Jurkat, Clone E6-1 (cell line): ENCODE measurements around the gene PIBF1.
"Not testable (repeated sequence)": the region's sequence is repeated elsewhere in the genome, so short reads cannot be mapped to it uniquely, and the experiment has no call there.

Experiments
- DNase-seq: peaks from one replicate; pipeline ENCODE4 v3.0.0-alpha.2; 2011; ENCODE audit warnings: low read depth, low spot score
- H3K4me3 ChIP-seq: 2 replicates; pipeline ENCODE4 v1.5.1; 2011; ENCODE audit warnings: mild to moderate bottlenecking, low read length, control low read depth, moderate library complexity

PIBF1 gene

GRCh38 chr13:72985610-72986009 lies 203.7 kb downstream of the PIBF1 start:
- DNase-seq: no peak
- no peak overlapping the region for H3K4me3 ChIP-seq

- no peak overlapping the region for H3K4me3 ChIP-seq
- no peak for DNase-seq
Measured at GRCh38 chr13:72986197-72986596, 204.3 kb downstream of the PIBF1 start.

GRCh38 chr13:72990953-72991352 lies 209.0 kb downstream of the PIBF1 start:
- no peak overlapping the region for H3K4me3 ChIP-seq
- DNase-seq: no peak

GRCh38 chr13:72998012-72998411 lies 216.1 kb downstream of the PIBF1 start:
- no peak overlapping the region for H3K4me3 ChIP-seq
- DNase-seq: no peak

GRCh38 chr13:73000027-73000674 lies 218.2 kb downstream of the PIBF1 start:
- no peak overlapping the region for H3K4me3 ChIP-seq
- no peak for DNase-seq

GRCh38 chr13:73001971-73002370 lies 220.0 kb downstream of the PIBF1 start:
- DNase-seq: no peak
- no peak overlapping the region for H3K4me3 ChIP-seq

- H3K4me3 ChIP-seq: no peak overlapping the region
- no peak for DNase-seq
Measured at GRCh38 chr13:73011751-73012150, 229.8 kb downstream of the PIBF1 start.

- no peak overlapping the region for H3K4me3 ChIP-seq
- no peak for DNase-seq
Measured at GRCh38 chr13:73015805-73016204, 233.9 kb downstream of the PIBF1 start.

GRCh38 chr13:73018336-73018735 lies 236.4 kb downstream of the PIBF1 start:
- H3K4me3 ChIP-seq: no peak overlapping the region
- DNase-seq: no peak

GRCh38 chr13:73025217-73026012 lies 243.5 kb downstream of the PIBF1 start:
- DNase-seq: no peak

GRCh38 chr13:73034901-73035300 lies 253.0 kb downstream of the PIBF1 start:
- no peak for DNase-seq
- H3K4me3 ChIP-seq: no peak overlapping the region

More at GRCh38 chr13:73025217-73026012, 243.5 kb downstream of the PIBF1 start:
- H3K4me3 ChIP-seq: no peak overlapping the region

- H3K4me3 ChIP-seq: no peak overlapping the region
- DNase-seq: no peak
Measured at GRCh38 chr13:73035660-73036059, 253.7 kb downstream of the PIBF1 start.

GRCh38 chr13:73036566-73036965 lies 254.6 kb downstream of the PIBF1 start:
- no peak overlapping the region for H3K4me3 ChIP-seq
- no peak for DNase-seq

GRCh38 chr13:73038064-73038463 lies 256.1 kb downstream of the PIBF1 start:
- H3K4me3 ChIP-seq: no peak overlapping the region
- DNase-seq: no peak

- no peak for DNase-seq
Measured at GRCh38 chr13:73039201-73040108, 257.5 kb downstream of the PIBF1 start.

GRCh38 chr13:73040484-73040883 lies 258.6 kb downstream of the PIBF1 start:
- no peak for DNase-seq
- no peak overlapping the region for H3K4me3 ChIP-seq

More at GRCh38 chr13:73039201-73040108, 257.5 kb downstream of the PIBF1 start:
- H3K4me3 ChIP-seq: no peak overlapping the region

GRCh38 chr13:73040968-73041596 lies 259.1 kb downstream of the PIBF1 start:
- DNase-seq: no peak

GRCh38 chr13:73045031-73045430 lies 263.1 kb downstream of the PIBF1 start:
- no peak for DNase-seq
- H3K4me3 ChIP-seq: no peak overlapping the region

More at GRCh38 chr13:73040968-73041596, 259.1 kb downstream of the PIBF1 start:
- no peak overlapping the region for H3K4me3 ChIP-seq

- not testable (repeated sequence) for H3K4me3 ChIP-seq, DNase-seq
Measured at GRCh38 chr13:73048615-73049014, 266.7 kb downstream of the PIBF1 start.
